MCF 10A (cell line): ENCODE results near the gene MTRF1. TPM values are rescaled to one million over a fixed set of nuclear protein-coding genes. Genes with fewer than 3 reads are reported as not detected.

Source experiments
- BruUV-seq: library from RNA; stranded (reverse); fragments of 400-500 nt; replicated peaks from 2 replicates; lab custom pipeline; 2021; lab: Mats Ljungman, UMichigan
- CTCF ChIA-PET: fragments of 300-600 bp; sonication (Branson Sonifier 250); formaldehyde crosslinking; extraction: SDS; loops from one replicate; lab custom pipeline; 2021; ENCODE audit warnings: antibody characterized with exemption, inconsistent platforms; lab: Yijun Ruan, JAX
- POLR2A ChIA-PET: fragments of 300-600, 350-650 bp; sonication (Branson Sonifier 250); formaldehyde crosslinking; extraction: SDS; loops from one replicate; lab custom pipeline; 2020; ENCODE audit warnings: antibody characterized with exemption, inconsistent platforms; lab: Yijun Ruan, JAX
- DNase-seq: peaks from one replicate; pipeline ENCODE4 v3.0.0-alpha.2; 2018; ENCODE audit not compliant: unreplicated experiment
- H3K27ac Mint-ChIP-seq: one replicate; pipeline ENCODE4 v1.8.0; 2022; ENCODE audit warnings: mild to moderate bottlenecking, low read depth, mixed read lengths; ENCODE audit not compliant: unreplicated experiment
- H3K27me3 Mint-ChIP-seq: one replicate; pipeline ENCODE4 v1.8.0; 2022; ENCODE audit warnings: mixed read lengths; ENCODE audit not compliant: insufficient read depth, unreplicated experiment
- H3K36me3 Mint-ChIP-seq: one replicate; pipeline ENCODE4 v1.8.0; 2022; ENCODE audit warnings: mild to moderate bottlenecking, moderate library complexity, mixed read lengths; ENCODE audit not compliant: insufficient read depth, unreplicated experiment
- H3K4me1 Mint-ChIP-seq: one replicate; pipeline ENCODE4 v1.8.0; 2022; ENCODE audit warnings: mixed read lengths; ENCODE audit not compliant: insufficient read depth, unreplicated experiment
- H3K4me3 Mint-ChIP-seq: one replicate; pipeline ENCODE4 v1.8.0; 2022; ENCODE audit warnings: mild to moderate bottlenecking, moderate library complexity, mixed read lengths; ENCODE audit not compliant: unreplicated experiment
- H3K9me3 Mint-ChIP-seq: one replicate; pipeline ENCODE4 v1.8.0; 2022; ENCODE audit warnings: mixed read lengths; ENCODE audit not compliant: unreplicated experiment
- intact Hi-C: fragments of 100-400 bp; cut with micrococcal nuclease; formaldehyde crosslinking; loops from 2 replicates; pipeline ENCODE4 v1.14.1; 2022
- total RNA-seq: library from RNA; stranded (reverse); gene quantifications from 2 replicates; pipeline ENCODE4 v1.2.3, GENCODE V29; 2022
- TF ChIP-seq, protein P1 (sequence below): fragments of 200-600 bp; IDR thresholded peaks from one replicate; pipeline ENCODE4 v1.8.0; 2022; ENCODE audit warnings: antibody characterized with exemption, mild to moderate bottlenecking; ENCODE audit not compliant: unreplicated experiment

The MTRF1 gene
- total RNA-seq, 1 experiment from 2014 or later = 10.3 TPM

DNA sequence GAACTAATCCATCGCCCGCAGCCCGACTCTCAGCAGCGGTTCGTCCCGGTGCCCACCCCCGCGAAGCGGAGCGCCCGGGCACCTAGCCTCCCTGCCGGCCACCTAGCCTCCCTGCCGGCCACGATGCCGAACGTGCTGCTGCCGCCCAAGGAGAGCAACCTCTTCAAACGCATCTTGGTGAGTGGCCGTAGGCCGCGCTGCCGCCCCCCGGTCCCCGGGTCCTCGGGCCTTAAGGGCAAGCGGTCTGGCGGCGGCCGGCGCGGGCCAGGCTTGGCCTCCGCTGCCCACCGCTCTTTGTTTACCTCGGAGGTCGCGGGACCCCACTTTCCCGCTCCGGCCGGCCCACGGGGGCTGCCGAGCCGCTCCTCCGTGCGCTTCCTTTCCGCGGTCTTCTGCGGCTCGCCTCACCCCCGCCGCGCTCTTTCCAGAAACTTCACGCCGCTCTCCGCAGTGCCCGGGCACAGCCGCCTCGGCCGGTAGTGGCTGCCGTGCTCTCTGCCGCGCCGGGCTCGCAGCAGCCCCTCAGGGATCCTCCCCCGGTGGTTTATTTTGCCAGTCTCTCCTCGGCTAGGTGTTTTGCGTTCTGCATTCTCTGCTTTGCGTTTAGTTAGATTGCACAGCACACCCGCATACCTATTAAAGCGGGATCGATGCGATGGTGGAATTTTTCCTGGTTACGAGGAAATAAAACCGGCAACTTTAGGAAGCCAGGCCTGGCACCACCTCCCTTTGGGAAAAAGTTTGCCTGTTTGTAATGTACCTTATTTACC, 48.2 kb upstream of the MTRF1 start:
- ChIA-PET CTCF (no interaction called here), POLR2A (interaction anchor here (0.5 to 2.8 kb wide), 11 partner anchors 8 to 1000 kb away, joined by 3 to 18 read pairs (median 4); partner anchors contain the start of gene MTRF1)
- intact Hi-C loops = loop anchor here (1.0 to 10.0 kb wide), 4 partner anchors 27 to 247 kb away; partner anchors contain the start of genes MTRF1 and WBP4
- peak overlapping the region; percentile 93 for H3K4me3 Mint-ChIP-seq
- peak; percentile 45 for DNase-seq
- H3K4me1 Mint-ChIP-seq = peaks cover 13% of the 10 kb centered on the region
- no peaks in the 10 kb centered on the region for H3K27me3 Mint-ChIP-seq
- H3K9me3 Mint-ChIP-seq = no peaks in the 10 kb centered on the region
- H3K27ac Mint-ChIP-seq = peak overlapping the region; percentile 86
- no TSS peak for BruUV-seq
- TF ChIP-seq, protein P1, sequence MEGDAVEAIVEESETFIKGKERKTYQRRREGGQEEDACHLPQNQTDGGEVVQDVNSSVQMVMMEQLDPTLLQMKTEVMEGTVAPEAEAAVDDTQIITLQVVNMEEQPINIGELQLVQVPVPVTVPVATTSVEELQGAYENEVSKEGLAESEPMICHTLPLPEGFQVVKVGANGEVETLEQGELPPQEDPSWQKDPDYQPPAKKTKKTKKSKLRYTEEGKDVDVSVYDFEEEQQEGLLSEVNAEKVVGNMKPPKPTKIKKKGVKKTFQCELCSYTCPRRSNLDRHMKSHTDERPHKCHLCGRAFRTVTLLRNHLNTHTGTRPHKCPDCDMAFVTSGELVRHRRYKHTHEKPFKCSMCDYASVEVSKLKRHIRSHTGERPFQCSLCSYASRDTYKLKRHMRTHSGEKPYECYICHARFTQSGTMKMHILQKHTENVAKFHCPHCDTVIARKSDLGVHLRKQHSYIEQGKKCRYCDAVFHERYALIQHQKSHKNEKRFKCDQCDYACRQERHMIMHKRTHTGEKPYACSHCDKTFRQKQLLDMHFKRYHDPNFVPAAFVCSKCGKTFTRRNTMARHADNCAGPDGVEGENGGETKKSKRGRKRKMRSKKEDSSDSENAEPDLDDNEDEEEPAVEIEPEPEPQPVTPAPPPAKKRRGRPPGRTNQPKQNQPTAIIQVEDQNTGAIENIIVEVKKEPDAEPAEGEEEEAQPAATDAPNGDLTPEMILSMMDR = no peak
- H3K36me3 Mint-ChIP-seq = peaks cover 6% of the 10 kb centered on the region

DNA sequence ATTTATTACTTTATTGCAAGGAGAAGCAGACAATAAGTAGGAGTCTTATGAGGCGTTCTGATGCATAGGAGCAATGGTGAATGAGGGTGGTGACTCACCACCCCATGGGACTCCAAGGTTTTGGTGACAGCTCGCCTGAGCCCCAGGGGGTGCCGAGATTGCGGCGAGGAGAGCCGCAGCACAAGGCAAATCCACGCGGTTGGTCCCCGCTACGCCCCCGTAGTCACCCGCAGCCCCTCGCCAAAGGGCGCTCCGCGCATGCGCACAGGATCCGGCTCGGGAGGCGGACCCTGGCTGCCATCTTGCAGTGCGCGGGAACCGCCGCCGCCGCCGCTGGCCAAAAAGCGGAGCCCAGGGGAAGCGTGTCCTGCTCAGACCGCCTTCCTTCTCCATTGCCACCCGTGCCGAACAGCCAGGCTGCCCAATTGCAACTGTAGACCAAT, 47.6 kb upstream of the MTRF1 start, which contains the start of gene NAA16:
Gene NAA16 (plus strand): TSS at position 305 of the 443 bp plus-strand sequence. CDS start 262 bp downstream, outside the sequence.
- H3K27me3 Mint-ChIP-seq = no peaks in the 10 kb centered on the region
- peaks cover 13% of the 10 kb centered on the region for H3K4me1 Mint-ChIP-seq
- H3K9me3 Mint-ChIP-seq = no peaks in the 10 kb centered on the region
- intact Hi-C loops = loop anchor here (2.0 to 10.0 kb wide), 3 partner anchors 26 to 246 kb away; partner anchors contain the start of gene WBP4
- peaks cover 6% of the 10 kb centered on the region for H3K36me3 Mint-ChIP-seq
- CTCF ChIA-PET = no interaction called here
- no TSS peak for BruUV-seq
- peak within 1 kb of the TSS; percentile 93 for H3K4me3 Mint-ChIP-seq
- peak within 1 kb of the TSS; percentile 86 for H3K27ac Mint-ChIP-seq
- TF ChIP-seq, protein P1 = no peak
- POLR2A ChIA-PET = interaction anchor here (0.5 to 1.2 kb wide), 10 partner anchors 11 to 834 kb away, joined by 3 to 5 read pairs (median 3); no protein-coding TSS in a partner anchor
- peak; percentile 86 for DNase-seq

DNA sequence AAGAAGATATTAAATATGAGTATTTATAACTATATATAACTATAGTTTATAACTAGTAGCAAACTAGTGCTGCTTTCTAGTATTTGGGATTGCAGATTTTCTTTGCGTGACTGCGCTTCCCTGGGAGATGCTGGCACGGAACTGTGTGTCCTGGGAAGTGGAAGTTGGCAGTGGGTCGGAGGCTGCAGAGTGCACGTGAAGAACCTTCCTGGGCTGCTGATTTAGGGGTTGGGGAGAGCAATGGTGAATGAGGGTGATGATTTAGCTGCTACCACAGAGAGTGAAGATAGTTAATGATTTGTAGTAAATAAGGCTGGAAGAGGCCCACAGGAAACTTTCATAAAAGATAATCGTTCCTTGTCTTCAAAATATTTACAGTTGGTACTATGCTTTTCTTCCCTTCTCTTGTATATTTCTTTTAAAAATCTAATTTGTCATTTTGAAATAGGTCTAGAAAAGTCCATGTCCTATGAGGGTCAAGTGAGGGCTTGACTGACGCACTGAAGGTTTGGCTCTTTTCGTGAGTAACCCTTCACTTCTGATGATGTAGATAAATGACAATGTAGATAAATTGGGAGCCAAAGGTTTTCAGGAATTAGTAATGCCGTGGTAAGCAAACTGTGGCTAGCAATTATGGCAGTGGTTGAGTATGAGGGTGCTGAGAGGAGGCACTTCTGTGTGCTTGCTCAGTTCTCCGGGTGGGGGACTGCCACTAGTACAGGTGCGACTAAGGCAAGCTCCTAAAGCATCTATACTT, 44.7 kb upstream of the MTRF1 start:
- Mint-ChIP-seq H3K27ac (no peak overlapping the region), H3K27me3 (no peaks in the 10 kb centered on the region), H3K4me1 (no peaks in the 10 kb centered on the region), H3K4me3 (no peak overlapping the region), H3K9me3 (no peaks in the 10 kb centered on the region), H3K36me3 (peaks cover 6% of the 10 kb centered on the region)
- intact Hi-C loops = no loop called here
- DNase-seq = no peak
- BruUV-seq = no TSS peak
- CTCF ChIA-PET = no interaction called here
- POLR2A ChIA-PET = no interaction called here
- TF ChIP-seq, protein P1 = no peak
